Measurements from ENCODE around the gene SLC29A1.

GRCh38 chr6:44237813-44238433, 14.5 kb downstream of the SLC29A1 start:
- TF ChIP-seq CTCF (IDR thresholded peaks at IDR 0.05 in 2 of 3, conservative IDR thresholded peaks at IDR 0.05 in 1 of 3; ENCODE audit: insufficient read depth in 2 of 3, low read depth in 1 of 3, low read length in 3 of 3) (peak; percentile 93 to 98 (median 95)), ZNF212 (CRISPR knock-in tag; IDR thresholded peaks at IDR 0.05) (no peak), EZH2 (IDR thresholded peaks at IDR 0.05; ENCODE audit: borderline replicate concordance, low read depth, low read length) (no peak)
